GM19324 (cell line): ENCODE measurements around the gene NDST1.

ENCODE experiments used
- ATAC-seq: cut with Tn5 transposase; IDR thresholded peaks from one replicate; pipeline ENCODE4 v1.9.1; 2021; ENCODE audit warnings: mild to moderate bottlenecking, moderate library complexity; ENCODE audit not compliant: unreplicated experiment, low FRiP score

Gene NDST1

GRCh38 chr5:150488519-150489359, 19.2 kb upstream of the NDST1 start:
- no peak for ATAC-seq

- peak; percentile 88 for ATAC-seq
Measured at GRCh38 chr5:150489360-150490295, 18.3 kb upstream of the NDST1 start.

- ATAC-seq, result no peak
Measured at GRCh38 chr5:150490296-150490669, 17.6 kb upstream of the NDST1 start.

- no peak for ATAC-seq
Measured at GRCh38 chr5:150490754-150491153, 17.2 kb upstream of the NDST1 start.

- no peak for ATAC-seq
Measured at GRCh38 chr5:150491876-150492275, 16.1 kb upstream of the NDST1 start.

- ATAC-seq, result no peak
Measured at GRCh38 chr5:150492621-150493020, 15.3 kb upstream of the NDST1 start.

GRCh38 chr5:150496098-150496497, 11.8 kb upstream of the NDST1 start:
- no peak for ATAC-seq

- no peak for ATAC-seq
Measured at GRCh38 chr5:150496534-150496933, 11.4 kb upstream of the NDST1 start.

- ATAC-seq, result no peak
Measured at GRCh38 chr5:150497274-150497988, 10.5 kb upstream of the NDST1 start.

GRCh38 chr5:150497989-150498317, 10.0 kb upstream of the NDST1 start:
- no peak for ATAC-seq

- ATAC-seq, result no peak
Measured at GRCh38 chr5:150498501-150498900, 9.4 kb upstream of the NDST1 start.

GRCh38 chr5:150498971-150499370, 9.0 kb upstream of the NDST1 start:
- no peak for ATAC-seq

- no peak for ATAC-seq
Measured at GRCh38 chr5:150499437-150499956, 8.4 kb upstream of the NDST1 start.

- ATAC-seq, result no peak
Measured at GRCh38 chr5:150500328-150500841, 7.5 kb upstream of the NDST1 start.

GRCh38 chr5:150500905-150501304, 7.0 kb upstream of the NDST1 start:
- ATAC-seq, result no peak

- ATAC-seq, result no peak
Measured at GRCh38 chr5:150502106-150502505, 5.8 kb upstream of the NDST1 start.

GRCh38 chr5:150502847-150503246, 5.1 kb upstream of the NDST1 start:
- no peak for ATAC-seq

- no peak for ATAC-seq
Measured at GRCh38 chr5:150503386-150503785, 4.5 kb upstream of the NDST1 start.

- ATAC-seq, result no peak
Measured at GRCh38 chr5:150503977-150504620, 3.8 kb upstream of the NDST1 start.

GRCh38 chr5:150505041-150505511, 2.9 kb upstream of the NDST1 start:
- no peak for ATAC-seq
